Activated T-cell treated with anti-CD3 and anti-CD28 coated beads for 1 hour (primary cell): Measurements from ENCODE around the gene CISD3.

ENCODE experiments used
- DNase-seq: peaks from one replicate; pipeline ENCODE4 v3.0.0-alpha.2; 2020; ENCODE audit warnings: low read depth

The CISD3 gene, protein sequence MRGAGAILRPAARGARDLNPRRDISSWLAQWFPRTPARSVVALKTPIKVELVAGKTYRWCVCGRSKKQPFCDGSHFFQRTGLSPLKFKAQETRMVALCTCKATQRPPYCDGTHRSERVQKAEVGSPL

GRCh38 chr17:38729886-38730525 lies at the start of gene CISD3:
CISD3 (plus strand) TSS chr17:38730341; CDS start chr17:38730359, 18 bp downstream.
- DNase-seq: peak; percentile 75

- no peak for DNase-seq
These were observed 49.0 kb upstream of the CISD3 start for GRCh38 chr17:38681096-38681495.

GRCh38 chr17:38685491-38685890 lies 44.6 kb upstream of the CISD3 start:
- DNase-seq: no peak

DNA sequence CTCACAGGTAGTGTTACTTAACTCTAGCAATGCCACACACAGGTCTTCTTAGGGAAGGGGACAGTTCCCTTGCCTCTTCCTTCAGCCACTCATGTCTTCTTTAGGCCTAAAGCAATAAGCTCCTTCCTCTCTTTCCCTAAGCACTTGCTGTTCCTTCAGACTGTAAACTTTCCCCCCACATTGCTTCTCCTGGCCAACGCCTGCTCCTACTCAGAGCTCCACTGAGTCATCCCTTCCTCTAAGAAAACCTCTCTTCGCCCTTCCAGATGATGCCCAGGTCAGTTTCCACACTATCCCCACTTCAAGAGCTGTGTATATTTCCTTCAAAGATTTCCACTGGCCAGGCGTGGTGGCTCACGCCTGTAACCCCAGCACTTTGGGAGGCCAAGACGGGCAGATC lies 42.9 kb upstream of the CISD3 start:
- no peak for DNase-seq

- no peak for DNase-seq
These were observed 39.8 kb upstream of the CISD3 start for GRCh38 chr17:38690386-38690785.

DNA sequence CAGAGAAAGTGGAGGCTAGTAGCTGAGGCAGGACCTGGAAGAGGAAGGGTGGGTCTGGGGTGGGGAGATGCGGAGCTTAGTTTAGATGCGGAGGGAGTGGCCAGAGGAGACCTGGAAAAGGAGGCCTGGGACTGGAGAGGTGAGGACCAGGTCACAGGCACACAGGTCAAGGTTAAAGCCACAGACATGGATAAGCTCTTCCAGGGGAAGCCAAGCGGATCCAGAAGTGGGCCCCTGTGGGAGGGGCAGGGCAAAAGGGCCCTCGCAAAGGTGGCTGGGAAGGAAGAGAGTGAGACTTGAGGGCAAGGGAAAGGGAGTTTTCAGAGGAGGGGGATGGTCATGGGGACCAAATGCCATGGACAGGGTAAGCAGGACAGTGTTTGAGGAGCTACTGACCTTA lies 39.0 kb upstream of the CISD3 start:
- no peak for DNase-seq

- DNase-seq: no peak
These were observed 36.3 kb upstream of the CISD3 start for GRCh38 chr17:38693700-38694329.

GRCh38 chr17:38697061-38697820 lies 32.9 kb upstream of the CISD3 start:
- DNase-seq: no peak

DNA sequence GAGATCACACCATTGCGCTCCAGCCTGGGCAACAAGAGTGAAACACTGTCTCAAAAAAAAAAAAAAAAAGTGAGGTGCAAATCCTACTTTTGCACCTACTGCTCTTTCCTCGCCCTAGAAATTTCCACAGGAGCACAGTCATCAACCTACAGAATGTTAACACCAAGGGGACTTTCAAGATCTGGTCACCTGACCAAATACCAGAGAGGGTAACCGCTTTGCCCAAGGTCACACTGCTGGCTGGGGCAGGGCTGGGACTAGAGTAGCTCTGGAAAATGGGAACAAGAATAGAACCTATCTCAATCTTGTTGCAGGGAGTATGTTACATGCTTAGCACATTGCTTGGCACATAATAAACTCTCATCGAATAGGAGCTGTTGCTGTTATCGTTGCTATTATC lies 31.4 kb upstream of the CISD3 start:
- no peak for DNase-seq

- DNase-seq: peak; percentile 43
These were observed 28.5 kb upstream of the CISD3 start for GRCh38 chr17:38701504-38702165.

DNA sequence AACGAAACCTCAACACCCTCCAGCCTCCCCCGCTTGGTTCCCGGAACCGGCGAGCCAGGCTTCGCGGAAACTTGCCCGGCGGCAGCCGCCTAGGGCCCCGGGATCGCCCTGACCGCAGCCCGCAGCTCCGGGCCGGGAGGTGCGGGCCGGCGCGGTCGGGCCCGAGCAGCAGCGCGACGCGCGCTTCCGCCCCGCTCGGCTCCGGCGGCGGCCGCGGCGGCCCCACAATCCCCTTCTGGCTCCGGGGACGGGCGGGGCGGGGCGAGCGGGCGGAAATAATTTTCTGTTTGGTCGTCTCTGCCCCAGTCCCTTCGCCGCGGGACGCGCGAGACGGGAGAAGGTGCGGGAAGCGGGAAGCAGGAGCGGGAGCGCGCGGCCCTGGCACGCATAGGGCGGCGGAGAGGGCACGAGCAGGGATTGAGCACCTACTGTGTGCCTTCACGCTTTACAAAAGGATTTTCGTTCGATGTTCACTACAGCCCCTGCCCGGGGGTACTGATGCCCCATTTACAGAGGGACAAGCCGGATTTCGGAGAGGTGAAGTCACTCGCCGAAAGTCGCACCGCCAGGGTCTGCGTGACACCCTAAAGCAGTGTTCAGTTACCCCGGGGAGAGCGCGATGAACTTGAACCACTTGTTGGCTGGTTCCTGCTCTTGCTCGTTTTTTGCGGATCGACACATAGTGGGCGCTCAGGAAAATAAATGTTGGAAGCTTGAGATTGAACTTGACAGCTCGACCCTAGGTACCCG lies 27.8 kb upstream of the CISD3 start:
- peak; percentile 65 for DNase-seq

DNA sequence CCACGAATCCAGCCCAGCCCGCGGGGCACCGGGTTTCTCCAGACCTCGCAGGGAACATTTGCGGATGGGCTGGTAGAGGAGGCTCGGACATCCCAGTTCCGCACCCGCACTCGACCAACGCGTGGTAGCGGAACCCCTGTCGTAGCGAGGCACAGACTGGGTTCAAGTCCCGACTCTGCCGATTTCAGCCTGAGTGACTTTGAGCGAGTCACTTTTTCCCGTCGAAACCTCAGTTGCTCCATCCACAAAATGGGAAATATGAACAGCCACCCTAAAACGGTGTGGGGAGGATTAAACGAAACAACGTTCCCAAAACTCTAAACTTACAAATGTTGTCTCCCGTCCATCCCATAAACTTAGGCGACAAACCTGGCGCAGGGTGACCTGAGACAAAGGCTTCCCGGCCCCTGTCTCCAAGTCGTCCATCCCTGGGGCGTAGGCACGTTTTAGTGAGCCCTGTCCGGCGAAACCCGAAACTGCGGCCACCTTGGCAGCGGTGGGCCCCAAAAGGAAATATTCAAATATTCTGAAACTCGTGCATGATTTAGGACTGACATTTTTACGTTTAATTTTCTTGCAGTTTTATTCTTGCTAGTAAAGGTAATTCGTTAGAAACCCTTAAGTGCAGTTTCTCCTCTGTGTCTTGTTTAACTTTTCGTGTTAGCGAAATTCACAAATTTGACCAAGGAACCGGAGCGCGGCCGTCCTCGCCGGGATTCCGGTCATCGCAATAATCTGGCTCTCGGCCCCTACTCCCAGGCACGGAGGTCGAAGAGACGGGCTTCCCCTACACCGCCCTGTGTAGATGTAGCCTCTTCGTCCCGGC lies 27.0 kb upstream of the CISD3 start:
- peak; percentile 8 for DNase-seq

GRCh38 chr17:38703742-38704605 lies 26.2 kb upstream of the CISD3 start:
- peak; percentile 58 for DNase-seq

DNA sequence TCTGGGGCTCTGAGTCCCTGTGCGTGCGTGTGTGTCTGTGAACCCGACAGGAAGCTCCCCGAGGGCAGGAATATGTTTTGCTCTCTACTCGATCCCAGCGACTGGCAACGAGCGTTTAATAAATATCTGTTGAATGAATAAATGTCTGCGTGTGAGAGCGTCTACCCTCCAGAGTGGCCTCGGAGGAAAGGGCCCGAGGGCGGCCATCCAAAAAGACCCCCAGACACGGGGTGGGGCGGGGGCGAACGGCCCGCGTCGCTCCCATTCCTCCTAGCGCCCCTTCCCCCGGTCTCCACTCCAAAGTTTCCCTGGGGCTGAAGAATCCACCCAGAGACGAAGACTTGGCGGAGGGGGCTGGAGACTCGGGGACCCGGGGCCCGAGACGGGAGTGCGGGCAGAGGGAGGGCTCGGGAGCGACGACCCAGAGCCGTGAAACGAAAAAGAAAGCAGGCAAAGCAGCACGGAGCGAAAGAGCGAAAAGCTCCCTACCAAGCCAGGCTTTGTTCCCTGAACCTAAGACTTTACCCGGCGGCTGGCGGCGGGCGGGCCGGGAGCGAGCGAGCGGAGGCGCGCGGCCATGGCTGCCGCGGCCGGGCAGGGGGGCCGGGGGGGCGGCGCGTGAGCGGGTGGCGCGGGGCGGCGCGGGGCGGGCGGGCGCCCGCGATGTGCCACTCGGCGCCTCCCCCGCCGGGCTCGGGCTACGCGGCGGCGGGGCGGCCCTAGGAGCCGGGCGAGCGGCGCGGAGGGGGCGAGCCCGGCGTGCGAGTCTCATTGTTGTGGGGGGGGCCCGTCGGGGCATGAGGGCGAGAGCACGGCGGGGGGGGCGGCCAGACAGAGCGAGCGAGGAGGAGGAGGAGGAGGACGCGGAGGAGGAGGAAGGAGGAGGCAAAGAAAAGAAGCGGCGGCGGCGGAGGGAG lies 25.3 kb upstream of the CISD3 start, which contains the start of gene MLLT6:
Gene MLLT6 (plus strand): TSS at position 668 of the 917 bp plus-strand sequence. CDS start 360 bp downstream, outside the sequence.
- peak; percentile 69 for DNase-seq

DNA sequence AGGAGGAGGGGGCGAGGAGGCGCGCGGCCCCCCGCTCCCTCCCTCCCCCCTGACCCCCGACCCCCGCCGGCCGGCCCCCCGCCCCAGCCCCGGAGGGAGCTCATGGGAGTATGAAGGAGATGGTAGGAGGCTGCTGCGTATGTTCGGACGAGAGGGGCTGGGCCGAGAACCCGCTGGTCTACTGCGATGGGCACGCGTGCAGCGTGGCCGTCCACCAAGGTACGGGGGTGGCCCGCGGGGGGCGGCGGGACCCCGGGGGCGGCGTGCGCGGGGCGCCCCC lies 24.7 kb upstream of the CISD3 start:
- DNase-seq: no peak

GRCh38 chr17:38705803-38706504 lies 24.2 kb upstream of the CISD3 start:
- DNase-seq: peak; percentile 41

- DNase-seq: no peak
These were observed 23.5 kb upstream of the CISD3 start for GRCh38 chr17:38706505-38707216.
